HG03575 (cell line): ENCODE measurements around the gene ELOVL7.
"Not testable (repeated sequence)": the region's sequence is repeated elsewhere in the genome, so short reads cannot be mapped to it uniquely, and the experiment has no call there.

Experiments used
- ATAC-seq: cut with Tn5 transposase; IDR thresholded peaks from one replicate; pipeline ENCODE4 v1.9.1; 2021; ENCODE audit not compliant: unreplicated experiment, insufficient number of reproducible peaks, low FRiP score; ENCODE audit errors: extremely low read depth

Gene ELOVL7

GRCh38 chr5:60835554-60835953, 8.5 kb downstream of the ELOVL7 start:
- no peak for ATAC-seq

DNA sequence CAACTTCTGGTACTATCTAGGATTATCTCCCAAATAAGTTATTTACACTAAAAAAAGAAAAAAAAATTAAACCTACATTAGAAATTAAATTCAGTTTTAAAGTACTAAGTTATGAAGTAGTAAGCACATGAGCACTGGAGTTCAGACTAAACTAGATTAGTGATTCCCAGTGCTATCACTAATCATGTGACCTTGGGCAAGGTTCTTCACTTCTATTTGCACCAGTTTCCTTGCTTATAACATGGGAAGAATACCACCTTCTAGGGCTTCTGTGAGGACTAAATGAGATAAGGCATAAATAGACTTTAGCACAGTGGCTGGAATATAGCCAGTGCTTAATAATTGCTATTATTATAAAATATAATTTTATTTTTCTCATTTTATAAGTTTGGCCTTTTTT, 10.5 kb downstream of the ELOVL7 start:
- ATAC-seq: no peak

DNA sequence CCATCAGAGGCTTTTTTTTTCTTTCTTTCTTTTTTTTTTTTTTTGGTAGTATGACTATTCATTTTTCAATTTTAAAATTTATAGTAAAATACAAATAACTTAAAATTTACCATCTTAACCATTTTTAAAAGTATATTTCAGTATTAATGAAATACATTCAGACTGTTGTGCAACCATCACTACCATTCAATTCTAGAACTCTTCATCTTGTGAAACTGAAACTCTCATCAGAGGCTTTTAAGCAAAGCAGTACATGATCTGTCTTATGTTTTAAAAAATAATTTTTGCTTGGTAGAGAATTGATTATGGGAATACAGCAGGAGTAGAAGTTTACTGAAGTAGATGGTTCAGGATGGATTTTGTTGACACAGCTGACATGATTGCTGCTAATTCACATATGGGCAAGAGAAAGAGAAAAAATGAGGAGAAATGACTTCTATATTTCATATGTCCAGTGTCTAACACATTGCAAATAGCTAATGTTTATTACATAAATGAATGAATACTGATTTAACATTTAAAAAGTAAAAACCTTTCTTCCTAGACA, 13.4 kb downstream of the ELOVL7 start:
- peak; percentile 33 for ATAC-seq

DNA sequence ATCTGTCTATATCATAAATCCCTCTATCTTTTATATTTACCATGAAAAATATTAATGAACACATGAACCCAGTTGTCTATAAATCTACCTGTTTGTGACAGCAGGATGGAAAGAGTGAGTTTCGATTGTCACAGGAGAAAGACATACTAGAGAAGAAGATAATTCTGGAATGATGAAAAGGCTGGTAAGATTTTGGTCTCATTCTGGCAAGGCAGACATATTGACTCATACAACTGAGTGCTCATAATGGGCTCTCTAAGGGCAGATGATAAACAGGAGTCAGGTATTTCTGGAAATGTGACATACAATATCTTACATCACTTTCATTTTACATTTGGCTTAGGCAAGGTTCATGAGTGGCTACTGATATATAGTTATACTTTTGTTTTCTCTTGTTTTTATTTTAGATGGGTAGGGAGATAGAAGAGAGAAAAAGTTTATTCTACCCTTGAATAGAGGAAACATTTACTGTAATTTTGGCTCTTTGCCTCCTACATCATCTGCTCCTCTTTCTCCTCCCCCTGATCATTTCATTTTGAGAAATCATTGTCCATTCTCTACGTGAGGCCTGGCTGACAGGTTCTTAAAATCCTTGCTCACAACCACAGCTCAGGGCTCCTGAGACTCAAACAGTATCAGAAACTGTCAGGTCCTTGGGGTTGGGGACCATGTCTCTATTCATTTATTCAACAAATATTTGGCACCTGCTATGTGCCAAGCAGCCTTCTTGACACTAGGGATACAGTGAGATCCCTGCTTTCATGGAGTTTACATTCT, 14.4 kb downstream of the ELOVL7 start:
- no peak for ATAC-seq

DNA sequence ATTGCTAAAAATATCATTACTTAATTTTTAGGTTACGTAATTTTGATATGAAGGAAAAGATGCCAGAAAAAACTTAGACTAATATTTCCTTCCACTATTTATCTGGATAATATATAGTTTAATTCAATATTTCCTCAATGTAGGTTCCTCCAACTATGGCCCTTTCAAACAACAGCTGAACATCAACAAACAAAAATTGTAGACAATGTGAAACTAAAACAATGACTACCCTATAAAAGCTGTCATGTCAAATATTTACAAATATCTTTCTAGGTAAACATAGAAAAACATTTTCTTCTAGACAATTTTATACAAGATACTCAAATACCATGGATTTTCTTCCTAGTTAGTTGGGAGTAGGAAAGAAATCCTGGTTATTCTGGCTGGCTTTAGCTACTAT, 16.9 kb downstream of the ELOVL7 start:
- ATAC-seq: no peak

GRCh38 chr5:60826653-60827052, 17.4 kb downstream of the ELOVL7 start:
- peak; percentile 73 for ATAC-seq

- ATAC-seq: no peak
Observed at GRCh38 chr5:60823574-60823973, 20.5 kb downstream of the ELOVL7 start.

DNA sequence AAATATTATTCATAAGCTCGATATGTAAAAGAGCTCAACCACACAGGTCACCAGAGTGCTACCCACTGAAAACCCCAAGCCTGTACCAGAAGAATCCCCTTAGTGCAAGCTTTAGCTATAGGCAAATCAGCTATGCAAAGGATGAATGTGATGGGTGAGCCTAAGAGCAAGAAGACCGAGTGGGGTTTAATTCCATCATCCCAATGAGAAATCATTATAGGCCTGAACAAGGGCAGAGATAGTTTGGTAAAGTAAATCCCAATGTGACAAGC, 21.8 kb downstream of the ELOVL7 start:
- no peak for ATAC-seq

GRCh38 chr5:60821488-60822284, 22.4 kb downstream of the ELOVL7 start:
- ATAC-seq: no peak

GRCh38 chr5:60820593-60821487, 23.2 kb downstream of the ELOVL7 start:
- ATAC-seq: no peak

- ATAC-seq: not testable (repeated sequence)
Observed at GRCh38 chr5:60816138-60816537, 27.9 kb downstream of the ELOVL7 start.

DNA sequence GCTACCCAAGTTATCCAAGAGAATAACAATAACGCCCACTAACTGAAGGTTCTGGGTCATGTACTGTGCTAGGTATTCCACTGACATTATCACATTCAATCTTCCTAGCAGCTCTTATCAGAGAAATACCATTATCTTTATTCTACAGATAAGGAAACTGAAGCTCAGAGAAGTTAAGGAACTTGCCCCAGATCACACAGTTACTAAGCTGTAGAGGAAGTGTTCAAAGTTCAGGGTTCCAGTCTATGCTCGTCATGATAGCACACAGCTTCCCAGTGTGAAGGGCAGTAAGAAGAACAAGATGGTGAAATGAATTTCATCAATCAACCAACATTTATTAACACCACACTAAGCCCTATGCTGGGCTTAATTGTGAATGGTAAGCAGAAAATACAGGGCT, 29.6 kb downstream of the ELOVL7 start:
- no peak for ATAC-seq

DNA sequence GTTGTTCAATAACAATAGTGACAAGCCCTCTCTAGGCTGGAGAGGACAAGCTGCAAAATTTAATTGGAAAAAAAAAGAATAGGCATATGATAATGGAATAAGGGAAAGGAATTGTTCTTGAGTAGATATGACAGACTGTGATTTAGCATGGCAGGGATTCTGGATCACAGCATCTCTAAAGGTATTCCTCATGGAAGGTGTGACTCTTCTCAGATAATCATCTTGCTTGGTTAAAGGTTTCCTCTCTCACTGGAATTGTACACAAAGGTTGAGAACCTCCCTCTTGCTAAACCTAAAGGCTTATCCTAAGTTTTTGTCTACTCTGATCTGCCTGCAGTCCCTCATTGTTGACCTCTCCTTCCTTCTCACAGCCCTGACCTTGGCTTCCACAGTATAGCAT, 31.6 kb downstream of the ELOVL7 start:
- ATAC-seq: no peak

GRCh38 chr5:60811105-60811504, 33.0 kb downstream of the ELOVL7 start:
- ATAC-seq: no peak

DNA sequence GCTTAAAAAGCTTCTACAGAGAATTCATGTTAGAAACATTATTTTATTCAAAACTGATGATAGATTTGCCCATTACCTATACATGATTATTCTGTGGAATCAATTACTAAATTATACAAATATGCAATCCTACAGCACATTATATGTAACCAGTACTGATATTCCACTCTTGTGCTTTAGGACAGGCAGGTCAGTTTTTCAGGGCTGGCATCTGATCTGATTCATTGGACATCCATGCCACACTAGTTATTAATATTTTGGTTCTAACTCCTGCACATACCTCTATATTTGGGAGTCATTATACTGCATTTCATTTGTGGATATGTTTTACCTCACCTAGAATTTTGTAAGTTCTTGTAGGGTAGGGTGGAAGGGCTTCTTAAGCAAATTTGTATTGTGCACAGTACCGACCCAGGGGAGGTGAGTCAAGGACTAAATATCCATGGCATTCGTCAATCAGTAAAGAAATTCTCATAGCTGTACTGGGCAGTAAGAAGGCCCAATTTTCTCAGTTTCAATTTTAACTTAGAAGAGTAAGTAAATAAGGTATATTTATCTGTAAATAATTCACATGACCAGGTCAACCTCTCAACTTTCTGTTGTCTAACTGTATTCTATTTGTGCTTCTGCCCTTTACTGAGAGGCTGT, 33.5 kb downstream of the ELOVL7 start:
- no peak for ATAC-seq

DNA sequence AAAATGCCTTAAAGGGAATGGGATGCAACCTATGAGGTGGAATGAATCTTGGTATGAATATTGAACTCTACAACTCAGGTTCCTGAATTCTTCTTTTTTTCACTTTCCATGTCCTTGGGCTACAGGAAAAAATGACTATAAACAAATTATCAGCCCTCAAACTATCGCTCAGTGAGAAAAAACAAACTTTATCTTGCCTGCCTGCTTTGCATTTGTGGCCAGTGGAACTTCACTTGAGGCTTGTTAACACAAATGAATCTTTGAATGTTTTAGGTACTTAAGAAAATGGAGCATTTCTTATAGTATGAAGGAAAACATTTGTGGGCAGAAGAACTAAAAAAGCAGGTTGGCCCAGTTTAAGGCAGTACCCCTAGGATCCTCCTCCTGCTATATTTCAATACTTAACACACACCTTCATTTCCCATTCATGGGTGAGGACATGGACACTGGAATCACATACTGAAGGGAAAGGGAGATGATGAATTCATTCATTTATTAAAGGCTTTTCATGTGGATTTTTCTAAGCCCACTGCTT, 34.1 kb downstream of the ELOVL7 start:
- no peak for ATAC-seq

- no peak for ATAC-seq
Observed at GRCh38 chr5:60806591-60807243, 37.4 kb downstream of the ELOVL7 start.

DNA sequence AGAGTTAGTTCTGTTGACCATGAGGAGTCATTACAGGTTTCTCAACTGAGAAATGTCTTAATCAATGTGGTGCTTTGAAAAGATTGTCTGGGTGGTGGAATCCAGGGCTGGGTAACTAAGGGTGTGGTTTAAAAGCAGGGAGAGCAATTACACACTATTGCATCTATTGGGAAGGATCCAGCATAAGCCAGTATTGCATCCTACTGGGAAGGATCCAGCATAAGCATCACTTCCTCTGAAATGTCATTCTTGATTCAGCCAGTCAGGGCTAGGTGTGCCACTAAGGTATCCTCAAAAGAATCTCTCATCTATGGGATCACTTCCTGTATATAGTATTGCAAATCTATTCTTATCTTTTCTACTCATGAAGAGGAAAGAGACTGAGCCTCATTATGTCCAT, 38.6 kb downstream of the ELOVL7 start:
- no peak for ATAC-seq
